ENCODE data around the gene NEU4. TPM values are rescaled to one million over a fixed set of nuclear protein-coding genes. Genes with fewer than 3 reads are reported as not detected.
"Not testable (repeated sequence)": the region's sequence is repeated elsewhere in the genome, so short reads cannot be mapped to it uniquely, and the experiment has no call there.

The NEU4 gene
- total RNA-seq, 1 donor from 2014 or later = 109 TPM

GRCh38 chr2:241811952-241812729, 3.1 kb downstream of the NEU4 start:
- DNase-seq (ENCODE audit: low spot score) = no peak

GRCh38 chr2:241812730-241813643, 4.0 kb downstream of the NEU4 start:
- no peak for ATAC-seq

More at GRCh38 chr2:241811952-241812729, 3.1 kb downstream of the NEU4 start:
- ATAC-seq = no peak

GRCh38 chr2:241813644-241814392, 4.8 kb downstream of the NEU4 start:
- no peak for DNase-seq (ENCODE audit: low spot score)
- no peak for ATAC-seq

More at GRCh38 chr2:241812730-241813643, 4.0 kb downstream of the NEU4 start:
- DNase-seq (ENCODE audit: low spot score) = peak; percentile 46

- ATAC-seq (no peak), DNase-seq (ENCODE audit: low spot score) (no peak)
These were observed 5.3 kb downstream of the NEU4 start for GRCh38 chr2:241814393-241814642.

GRCh38 chr2:241814643-241815476, 5.9 kb downstream of the NEU4 start:
- DNase-seq (ENCODE audit: low spot score) = no peak
- no peak for ATAC-seq

GRCh38 chr2:241815477-241816430, 6.8 kb downstream of the NEU4 start:
- DNase-seq (ENCODE audit: low spot score) = no peak
- ATAC-seq = no peak

- DNase-seq (ENCODE audit: low spot score) = no peak
- ATAC-seq = no peak
These were observed 7.6 kb downstream of the NEU4 start for GRCh38 chr2:241816431-241817121.

GRCh38 chr2:241817126-241817820, 8.3 kb downstream of the NEU4 start:
- no peak for DNase-seq (ENCODE audit: low spot score)
- no peak for ATAC-seq

GRCh38 chr2:241817821-241818215, 8.8 kb downstream of the NEU4 start:
- not testable (repeated sequence) for DNase-seq (ENCODE audit: low spot score)

GRCh38 chr2:241818229-241818942, 9.4 kb downstream of the NEU4 start:
- ATAC-seq (peak; percentile 14), DNase-seq (ENCODE audit: low spot score) (peak; percentile 53)

More at GRCh38 chr2:241817821-241818215, 8.8 kb downstream of the NEU4 start:
- not testable (repeated sequence) for ATAC-seq

- DNase-seq (ENCODE audit: low spot score) (peak; percentile 89), ATAC-seq (peak; percentile 86)
These were observed 9.9 kb downstream of the NEU4 start for GRCh38 chr2:241818943-241819270.

GRCh38 chr2:241819947-241820624, 11.1 kb downstream of the NEU4 start:
- not testable (repeated sequence) for ATAC-seq
- DNase-seq (ENCODE audit: low spot score) = peak; percentile 52

- no peak for ATAC-seq
These were observed 11.8 kb downstream of the NEU4 start for GRCh38 chr2:241820625-241821384.

GRCh38 chr2:241821460-241822263, 12.7 kb downstream of the NEU4 start:
- no peak for ATAC-seq
- DNase-seq (ENCODE audit: low spot score) = peak; percentile 44

More at GRCh38 chr2:241820625-241821384, 11.8 kb downstream of the NEU4 start:
- DNase-seq (ENCODE audit: low spot score) = peak; percentile 44

- ATAC-seq = no peak
- no peak for DNase-seq (ENCODE audit: low spot score)
These were observed 13.3 kb downstream of the NEU4 start for GRCh38 chr2:241822264-241822623.
